Vagina (tissue), 2 donors: ENCODE results near the gene TENT4A.

ENCODE experiments used
- POLR2A ChIP-seq, 2 donors: fragments of 450-650 bp; IDR thresholded peaks; one replicate each; pipeline ENCODE4 v1.6.1; 2017; ENCODE audit warnings: antibody characterized with exemption in 2 of 2, mild to moderate bottlenecking in 2 of 2, moderate library complexity in 2 of 2
- TF ChIP-seq, protein P1 (sequence below), 3 experiments: fragments of 450-650 bp in 2 of 3; fragments of 200-600 bp in 1 of 3; sonication (generic) in 1 of 3; IDR thresholded peaks; one replicate each; pipeline ENCODE4 v1.5.1; 2017 to 2019; ENCODE audit warnings: antibody characterized with exemption in 3 of 3, mild to moderate bottlenecking in 2 of 3, moderate library complexity in 2 of 3

DNA sequence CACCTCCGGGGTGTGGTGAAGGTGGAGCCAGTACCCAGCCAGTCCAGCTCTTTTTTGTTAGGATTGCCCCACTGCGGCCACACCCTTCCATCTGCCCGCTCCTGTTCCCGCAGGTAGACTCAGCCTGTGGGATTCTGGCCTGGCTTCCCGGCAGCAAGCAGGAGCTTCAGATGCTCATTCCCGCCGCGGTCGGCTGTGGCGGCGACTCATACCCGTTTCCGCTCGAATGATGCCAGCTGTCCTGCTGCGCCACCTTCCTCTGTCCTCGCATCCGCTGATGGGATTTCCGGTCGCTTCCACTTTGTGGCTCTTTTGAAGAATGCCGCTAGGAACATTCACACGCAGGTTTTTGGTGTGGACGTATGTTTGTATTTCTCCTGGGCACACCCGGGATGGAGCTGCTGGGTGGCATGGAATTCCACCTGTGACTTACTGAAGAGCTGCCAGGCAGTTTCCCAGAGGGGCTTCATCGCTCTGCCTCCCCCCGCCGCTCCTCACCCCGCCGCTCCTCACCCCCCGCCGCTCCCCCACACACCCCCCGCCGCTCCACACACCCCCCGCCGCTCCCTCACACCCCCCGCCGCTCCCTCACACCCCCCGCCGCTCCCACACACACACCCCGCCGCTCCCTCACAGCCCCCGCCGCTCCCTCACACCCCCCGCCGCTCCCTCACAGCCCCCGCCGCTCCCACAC lies 60.3 kb downstream of the TENT4A start:
- TF ChIP-seq POLR2A (IDR thresholded peaks at IDR 0.05) = no peak
- TF ChIP-seq, protein P1, sequence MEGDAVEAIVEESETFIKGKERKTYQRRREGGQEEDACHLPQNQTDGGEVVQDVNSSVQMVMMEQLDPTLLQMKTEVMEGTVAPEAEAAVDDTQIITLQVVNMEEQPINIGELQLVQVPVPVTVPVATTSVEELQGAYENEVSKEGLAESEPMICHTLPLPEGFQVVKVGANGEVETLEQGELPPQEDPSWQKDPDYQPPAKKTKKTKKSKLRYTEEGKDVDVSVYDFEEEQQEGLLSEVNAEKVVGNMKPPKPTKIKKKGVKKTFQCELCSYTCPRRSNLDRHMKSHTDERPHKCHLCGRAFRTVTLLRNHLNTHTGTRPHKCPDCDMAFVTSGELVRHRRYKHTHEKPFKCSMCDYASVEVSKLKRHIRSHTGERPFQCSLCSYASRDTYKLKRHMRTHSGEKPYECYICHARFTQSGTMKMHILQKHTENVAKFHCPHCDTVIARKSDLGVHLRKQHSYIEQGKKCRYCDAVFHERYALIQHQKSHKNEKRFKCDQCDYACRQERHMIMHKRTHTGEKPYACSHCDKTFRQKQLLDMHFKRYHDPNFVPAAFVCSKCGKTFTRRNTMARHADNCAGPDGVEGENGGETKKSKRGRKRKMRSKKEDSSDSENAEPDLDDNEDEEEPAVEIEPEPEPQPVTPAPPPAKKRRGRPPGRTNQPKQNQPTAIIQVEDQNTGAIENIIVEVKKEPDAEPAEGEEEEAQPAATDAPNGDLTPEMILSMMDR (IDR thresholded peaks at IDR 0.05) = no peak
